Ammon's horn (tissue), 1 donor: Measurements from ENCODE around the gene MCRIP2.

Experiments
- DNase-seq: peaks from one replicate; pipeline ENCODE4 v3.0.0-alpha.2; 2016; ENCODE audit warnings: low spot score

MCRIP2 gene

GRCh38 chr16:648071-648780, 6.6 kb downstream of the MCRIP2 start:
- DNase-seq = no peak

- peak; percentile 96 for DNase-seq
Observed at GRCh38 chr16:648781-649589, 7.4 kb downstream of the MCRIP2 start, which contains the start of gene WDR90. WDR90 (plus strand) TSS chr16:649365; CDS start chr16:649417, 52 bp downstream.

GRCh38 chr16:649631-650030, 8.0 kb downstream of the MCRIP2 start:
- DNase-seq = no peak

- DNase-seq = no peak
Observed at GRCh38 chr16:651844-652243, 10.2 kb downstream of the MCRIP2 start.

GRCh38 chr16:652454-653305, 11.1 kb downstream of the MCRIP2 start:
- no peak for DNase-seq

GRCh38 chr16:654034-654433, 12.4 kb downstream of the MCRIP2 start:
- DNase-seq = no peak

GRCh38 chr16:657487-657886, 15.9 kb downstream of the MCRIP2 start:
- DNase-seq = no peak

- no peak for DNase-seq
Observed at GRCh38 chr16:658679-659571, 17.3 kb downstream of the MCRIP2 start.

GRCh38 chr16:659618-660017, 18.0 kb downstream of the MCRIP2 start:
- no peak for DNase-seq

GRCh38 chr16:660132-660458, 18.5 kb downstream of the MCRIP2 start:
- DNase-seq = no peak

- DNase-seq = peak; percentile 94
Observed at GRCh38 chr16:660459-661183, 19.0 kb downstream of the MCRIP2 start.

- no peak for DNase-seq
Observed at GRCh38 chr16:661184-661821, 19.7 kb downstream of the MCRIP2 start.

- no peak for DNase-seq
Observed at GRCh38 chr16:662095-662494, 20.5 kb downstream of the MCRIP2 start.

GRCh38 chr16:662597-662996, 21.0 kb downstream of the MCRIP2 start:
- DNase-seq = no peak

- no peak for DNase-seq
Observed at GRCh38 chr16:666572-666971, 24.9 kb downstream of the MCRIP2 start.

GRCh38 chr16:667113-667779, 25.6 kb downstream of the MCRIP2 start:
- no peak for DNase-seq

GRCh38 chr16:667780-668518, 26.3 kb downstream of the MCRIP2 start, which contains the start of gene RHOT2:
RHOT2 (plus strand) TSS chr16:668132; CDS start chr16:668200, 68 bp downstream.
- DNase-seq = peak; percentile 93

GRCh38 chr16:668519-669171, 27.0 kb downstream of the MCRIP2 start:
- no peak for DNase-seq
